ENCODE measurements around the gene WFDC10B. TPM values are rescaled to one million over a fixed set of nuclear protein-coding genes. Genes with fewer than 3 reads are reported as not detected.

The WFDC10B gene
- total RNA-seq, 1 experiment from 2014 or later, result 0.42 TPM

DNA sequence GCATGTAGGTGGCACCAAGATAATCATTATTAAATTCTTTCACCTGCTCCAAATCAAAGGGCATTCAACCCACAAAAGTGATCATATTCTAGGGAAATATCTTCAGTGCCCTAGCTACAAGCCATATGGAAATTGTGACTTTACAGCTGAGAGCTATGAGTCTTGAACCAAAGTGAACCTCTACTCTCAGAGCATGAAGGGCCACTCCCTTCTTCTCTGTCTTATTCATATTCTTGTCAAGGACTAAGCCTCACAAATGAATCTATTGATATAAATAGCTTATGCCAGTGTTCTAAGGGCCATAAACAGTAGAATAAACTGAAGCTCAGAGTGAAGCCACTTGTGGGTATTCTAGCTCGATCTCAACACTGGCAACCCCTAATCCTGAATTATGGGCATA is 46.9 kb upstream of the WFDC10B start:
- Mint-ChIP-seq H3K4me3 (no peak overlapping the region), H3K27me3 (ENCODE audit: low read depth) (no peaks in the 10 kb centered on the region; the same call in 1 of the 2 replicates), H3K4me1 (no peaks in the 10 kb centered on the region), H3K36me3 (peaks cover 31% of the 10 kb centered on the region), H3K9me3 (peaks cover 33% of the 10 kb centered on the region), H3K27ac (no peak overlapping the region)
- POLR2A ChIA-PET, result no interaction called here
- DNase-seq (ENCODE audit: low spot score), result no peak
- TF ChIP-seq, protein P1, sequence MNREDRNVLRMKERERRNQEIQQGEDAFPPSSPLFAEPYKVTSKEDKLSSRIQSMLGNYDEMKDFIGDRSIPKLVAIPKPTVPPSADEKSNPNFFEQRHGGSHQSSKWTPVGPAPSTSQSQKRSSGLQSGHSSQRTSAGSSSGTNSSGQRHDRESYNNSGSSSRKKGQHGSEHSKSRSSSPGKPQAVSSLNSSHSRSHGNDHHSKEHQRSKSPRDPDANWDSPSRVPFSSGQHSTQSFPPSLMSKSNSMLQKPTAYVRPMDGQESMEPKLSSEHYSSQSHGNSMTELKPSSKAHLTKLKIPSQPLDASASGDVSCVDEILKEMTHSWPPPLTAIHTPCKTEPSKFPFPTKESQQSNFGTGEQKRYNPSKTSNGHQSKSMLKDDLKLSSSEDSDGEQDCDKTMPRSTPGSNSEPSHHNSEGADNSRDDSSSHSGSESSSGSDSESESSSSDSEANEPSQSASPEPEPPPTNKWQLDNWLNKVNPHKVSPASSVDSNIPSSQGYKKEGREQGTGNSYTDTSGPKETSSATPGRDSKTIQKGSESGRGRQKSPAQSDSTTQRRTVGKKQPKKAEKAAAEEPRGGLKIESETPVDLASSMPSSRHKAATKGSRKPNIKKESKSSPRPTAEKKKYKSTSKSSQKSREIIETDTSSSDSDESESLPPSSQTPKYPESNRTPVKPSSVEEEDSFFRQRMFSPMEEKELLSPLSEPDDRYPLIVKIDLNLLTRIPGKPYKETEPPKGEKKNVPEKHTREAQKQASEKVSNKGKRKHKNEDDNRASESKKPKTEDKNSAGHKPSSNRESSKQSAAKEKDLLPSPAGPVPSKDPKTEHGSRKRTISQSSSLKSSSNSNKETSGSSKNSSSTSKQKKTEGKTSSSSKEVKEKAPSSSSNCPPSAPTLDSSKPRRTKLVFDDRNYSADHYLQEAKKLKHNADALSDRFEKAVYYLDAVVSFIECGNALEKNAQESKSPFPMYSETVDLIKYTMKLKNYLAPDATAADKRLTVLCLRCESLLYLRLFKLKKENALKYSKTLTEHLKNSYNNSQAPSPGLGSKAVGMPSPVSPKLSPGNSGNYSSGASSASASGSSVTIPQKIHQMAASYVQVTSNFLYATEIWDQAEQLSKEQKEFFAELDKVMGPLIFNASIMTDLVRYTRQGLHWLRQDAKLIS (CRISPR knock-in tag; IDR thresholded peaks at IDR 0.05; ENCODE audit: borderline replicate concordance), result no peak
- no peak for TF ChIP-seq RORB (CRISPR knock-in tag; IDR thresholded peaks at IDR 0.05)
- no peak for TF ChIP-seq GTF2I (CRISPR knock-in tag; conservative IDR thresholded peaks at IDR 0.05)
- TF ChIP-seq, protein P2, sequence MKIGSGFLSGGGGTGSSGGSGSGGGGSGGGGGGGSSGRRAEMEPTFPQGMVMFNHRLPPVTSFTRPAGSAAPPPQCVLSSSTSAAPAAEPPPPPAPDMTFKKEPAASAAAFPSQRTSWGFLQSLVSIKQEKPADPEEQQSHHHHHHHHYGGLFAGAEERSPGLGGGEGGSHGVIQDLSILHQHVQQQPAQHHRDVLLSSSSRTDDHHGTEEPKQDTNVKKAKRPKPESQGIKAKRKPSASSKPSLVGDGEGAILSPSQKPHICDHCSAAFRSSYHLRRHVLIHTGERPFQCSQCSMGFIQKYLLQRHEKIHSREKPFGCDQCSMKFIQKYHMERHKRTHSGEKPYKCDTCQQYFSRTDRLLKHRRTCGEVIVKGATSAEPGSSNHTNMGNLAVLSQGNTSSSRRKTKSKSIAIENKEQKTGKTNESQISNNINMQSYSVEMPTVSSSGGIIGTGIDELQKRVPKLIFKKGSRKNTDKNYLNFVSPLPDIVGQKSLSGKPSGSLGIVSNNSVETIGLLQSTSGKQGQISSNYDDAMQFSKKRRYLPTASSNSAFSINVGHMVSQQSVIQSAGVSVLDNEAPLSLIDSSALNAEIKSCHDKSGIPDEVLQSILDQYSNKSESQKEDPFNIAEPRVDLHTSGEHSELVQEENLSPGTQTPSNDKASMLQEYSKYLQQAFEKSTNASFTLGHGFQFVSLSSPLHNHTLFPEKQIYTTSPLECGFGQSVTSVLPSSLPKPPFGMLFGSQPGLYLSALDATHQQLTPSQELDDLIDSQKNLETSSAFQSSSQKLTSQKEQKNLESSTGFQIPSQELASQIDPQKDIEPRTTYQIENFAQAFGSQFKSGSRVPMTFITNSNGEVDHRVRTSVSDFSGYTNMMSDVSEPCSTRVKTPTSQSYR (CRISPR knock-in tag; IDR thresholded peaks at IDR 0.05), result no peak
- TF ChIP-seq TCF7 (CRISPR knock-in tag; IDR thresholded peaks at IDR 0.05; ENCODE audit: low read depth), result no peak
- TF ChIP-seq, protein P3, sequence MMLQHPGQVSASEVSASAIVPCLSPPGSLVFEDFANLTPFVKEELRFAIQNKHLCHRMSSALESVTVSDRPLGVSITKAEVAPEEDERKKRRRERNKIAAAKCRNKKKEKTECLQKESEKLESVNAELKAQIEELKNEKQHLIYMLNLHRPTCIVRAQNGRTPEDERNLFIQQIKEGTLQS (CRISPR knock-in tag; conservative IDR thresholded peaks at IDR 0.05), result no peak
- CTCF ChIA-PET, result no interaction called here
- no peak for ATAC-seq

DNA sequence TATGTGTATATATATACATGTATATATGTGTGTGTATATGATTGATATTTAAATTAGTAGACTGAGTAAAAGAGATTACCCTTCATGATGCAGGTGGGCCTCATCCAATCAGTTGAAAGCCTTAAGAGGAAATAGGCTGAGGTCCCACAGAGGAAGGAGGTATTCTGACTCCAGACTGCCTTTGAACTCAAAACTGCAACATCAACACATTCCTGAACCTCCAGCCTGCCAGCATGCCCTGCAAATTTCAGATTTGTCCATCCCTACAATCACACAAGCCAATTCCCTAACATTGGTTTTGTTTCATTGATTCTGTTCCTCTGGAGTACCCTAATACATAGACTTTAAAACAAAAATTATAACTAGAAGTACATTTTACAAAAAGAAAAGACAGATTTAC is 40.2 kb upstream of the WFDC10B start:
- Mint-ChIP-seq H3K4me3 (no peak overlapping the region), H3K36me3 (no peaks in the 10 kb centered on the region), H3K4me1 (no peaks in the 10 kb centered on the region), H3K27ac (no peak overlapping the region), H3K27me3 (ENCODE audit: low read depth) (no peaks in the 10 kb centered on the region), H3K9me3 (peaks cover 7% of the 10 kb centered on the region)
- ChIA-PET CTCF (no interaction called here), POLR2A (no interaction called here)
- no peak for ATAC-seq
- no peak for DNase-seq (ENCODE audit: low spot score)
- no peak for TF ChIP-seq CREM (CRISPR knock-in tag; IDR thresholded peaks at IDR 0.05)
- no peak for TF ChIP-seq JAZF1 (CRISPR knock-in tag; IDR thresholded peaks at IDR 0.05)
- TF ChIP-seq CBFB (CRISPR knock-in tag; IDR thresholded peaks at IDR 0.05; ENCODE audit: low read depth), result no peak
- no peak for TF ChIP-seq CDX4 (CRISPR knock-in tag; IDR thresholded peaks at IDR 0.05; ENCODE audit: borderline replicate concordance)
- TF ChIP-seq KAT7 (CRISPR knock-in tag; IDR thresholded peaks at IDR 0.05; ENCODE audit: borderline replicate concordance), result no peak
- TF ChIP-seq USF2 (CRISPR knock-in tag; IDR thresholded peaks at IDR 0.05), result no peak

DNA sequence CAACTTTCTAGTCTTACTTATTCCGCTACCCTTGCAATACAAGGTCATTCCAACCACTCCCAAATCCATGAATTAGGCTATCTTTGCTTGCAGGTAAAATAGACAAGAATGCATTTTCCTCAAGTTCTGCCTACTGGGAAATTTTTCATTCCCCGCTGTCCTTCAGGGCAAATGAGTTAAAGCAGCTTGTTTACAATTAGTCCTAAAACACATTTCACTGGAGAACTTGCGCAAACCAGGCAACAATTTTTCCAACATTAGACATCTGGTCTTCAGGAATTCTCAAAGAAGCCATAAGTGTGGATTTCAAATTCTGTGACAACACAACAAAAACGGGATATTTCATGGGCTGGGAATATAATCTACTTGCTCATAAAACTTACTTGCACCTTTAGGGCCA is 37.8 kb upstream of the WFDC10B start:
- ATAC-seq (no peak), DNase-seq (ENCODE audit: low spot score) (no peak)
- H3K27me3 Mint-ChIP-seq (ENCODE audit: low read depth), result no peaks in the 10 kb centered on the region
- peaks cover 8% of the 10 kb centered on the region for H3K9me3 Mint-ChIP-seq
- peaks cover 5% of the 10 kb centered on the region for H3K36me3 Mint-ChIP-seq
- no peak overlapping the region for H3K4me3 Mint-ChIP-seq
- no peak overlapping the region for H3K27ac Mint-ChIP-seq
- no peaks in the 10 kb centered on the region for H3K4me1 Mint-ChIP-seq
- CTCF ChIA-PET, result interaction anchor here (0.5 kb wide), 1 partner anchor 11 kb away, joined by 3 read pairs; no protein-coding TSS in a partner anchor
- POLR2A ChIA-PET, result no interaction called here
- TF ChIP-seq, protein P4, sequence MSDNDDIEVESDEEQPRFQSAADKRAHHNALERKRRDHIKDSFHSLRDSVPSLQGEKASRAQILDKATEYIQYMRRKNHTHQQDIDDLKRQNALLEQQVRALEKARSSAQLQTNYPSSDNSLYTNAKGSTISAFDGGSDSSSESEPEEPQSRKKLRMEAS (CRISPR knock-in tag; IDR thresholded peaks at IDR 0.05), result no peak
- TF ChIP-seq ZNF532 (CRISPR knock-in tag; IDR thresholded peaks at IDR 0.05; ENCODE audit: borderline replicate concordance) (no peak), CBFB (CRISPR knock-in tag; IDR thresholded peaks at IDR 0.05; ENCODE audit: low read depth) (no peak), TEAD4 (CRISPR knock-in tag; IDR thresholded peaks at IDR 0.05) (no peak)
- TF ChIP-seq, protein P3 (CRISPR knock-in tag; conservative IDR thresholded peaks at IDR 0.05), result no peak

All from WTC11 (cell line).